Measurements from ENCODE around the gene SPATS2L.

SPATS2L gene

GRCh38 chr2:200411831-200412230 lies 105.3 kb downstream of the SPATS2L start:
- peak; percentile 44 for DNase-seq (ENCODE audit: low spot score)

DNA sequence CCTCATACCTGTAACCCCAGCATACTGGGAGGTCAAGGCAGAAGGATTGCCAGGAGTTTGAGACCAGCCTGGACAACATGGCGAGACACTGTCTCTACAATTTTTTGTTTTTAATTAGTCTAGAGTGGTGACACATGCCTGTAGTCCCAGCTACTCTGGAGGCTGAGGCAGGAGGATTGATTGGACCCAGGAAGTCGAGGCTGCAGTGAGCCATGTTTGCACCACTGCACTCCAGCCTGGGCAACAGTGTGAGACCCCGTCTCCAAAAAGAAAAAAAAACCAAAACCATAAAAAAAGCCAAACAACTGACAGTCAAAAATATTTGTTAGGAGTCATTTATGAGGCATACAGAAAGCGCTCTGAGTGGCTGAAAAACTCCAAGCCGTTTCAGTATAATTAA lies 107.9 kb downstream of the SPATS2L start:
- no peak for DNase-seq (ENCODE audit: low spot score)

- DNase-seq (ENCODE audit: low spot score), result no peak
Measured at GRCh38 chr2:200415455-200415854, 109.0 kb downstream of the SPATS2L start.

DNA sequence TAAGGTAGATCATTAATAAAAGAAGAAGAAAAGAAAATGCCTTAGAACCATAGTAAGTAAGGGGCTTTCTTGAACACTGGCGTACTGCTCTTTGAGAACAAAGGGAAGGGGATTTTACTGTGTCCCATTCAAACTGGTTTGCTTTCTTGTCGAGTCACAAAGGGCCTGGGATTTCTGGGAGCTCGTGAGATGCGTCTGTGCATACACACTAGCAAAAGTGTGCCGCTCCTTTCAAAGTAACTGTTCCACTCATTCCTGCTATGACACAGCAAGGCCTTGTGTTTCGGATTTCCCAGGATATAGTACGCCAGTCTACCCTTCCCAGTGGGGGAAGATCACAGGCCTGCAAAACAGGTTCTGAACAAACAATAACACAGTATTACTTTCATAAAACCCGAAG lies 110.4 kb downstream of the SPATS2L start:
- no peak for DNase-seq (ENCODE audit: low spot score)

- DNase-seq (ENCODE audit: low spot score), result no peak
Measured at GRCh38 chr2:200417366-200417765, 110.9 kb downstream of the SPATS2L start.

DNA sequence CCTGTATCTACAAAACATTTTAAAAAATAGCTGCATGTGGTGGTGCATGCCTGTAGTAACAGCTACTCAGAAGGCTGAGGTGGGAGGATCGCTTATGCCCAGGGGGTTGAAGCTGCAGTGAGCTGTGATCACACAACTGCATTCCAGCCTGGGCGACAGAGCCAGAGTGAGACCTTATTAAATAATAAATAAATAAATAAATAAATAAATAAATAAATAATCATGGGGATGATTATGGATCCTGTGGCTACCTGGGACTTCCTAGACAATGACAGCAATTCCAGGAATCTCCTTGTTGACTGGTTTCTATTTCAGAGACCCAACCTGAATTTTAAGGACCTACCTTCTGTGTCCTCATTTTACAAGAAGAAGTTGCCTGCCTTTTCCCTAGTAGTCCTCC lies 111.9 kb downstream of the SPATS2L start:
- no peak for DNase-seq (ENCODE audit: low spot score)

GRCh38 chr2:200419325-200419724 lies 112.8 kb downstream of the SPATS2L start:
- no peak for DNase-seq (ENCODE audit: low spot score)

DNA sequence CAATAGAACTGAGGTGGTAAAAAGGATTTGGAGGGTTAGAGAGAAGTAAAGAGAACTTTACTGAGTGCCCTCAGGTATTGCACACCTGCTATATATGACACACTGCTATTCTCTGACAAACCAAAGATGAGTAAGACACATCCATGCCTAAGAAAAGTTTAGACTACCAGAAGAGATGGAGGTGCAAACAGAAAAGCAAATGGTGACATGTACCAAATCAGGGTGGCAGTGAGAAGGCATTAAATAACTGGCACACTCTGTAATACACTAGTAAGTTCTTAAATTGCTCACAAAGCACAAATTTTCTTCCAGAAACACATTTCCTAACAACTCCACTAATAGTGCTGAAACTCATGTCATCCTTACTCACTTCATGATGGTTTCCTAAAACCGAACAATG lies 114.8 kb downstream of the SPATS2L start:
- no peak for DNase-seq (ENCODE audit: low spot score)

- no peak for DNase-seq (ENCODE audit: low spot score)
Measured at GRCh38 chr2:200422071-200422470, 115.6 kb downstream of the SPATS2L start.

- DNase-seq (ENCODE audit: low spot score), result no peak
Measured at GRCh38 chr2:200422532-200423261, 116.2 kb downstream of the SPATS2L start.

DNA sequence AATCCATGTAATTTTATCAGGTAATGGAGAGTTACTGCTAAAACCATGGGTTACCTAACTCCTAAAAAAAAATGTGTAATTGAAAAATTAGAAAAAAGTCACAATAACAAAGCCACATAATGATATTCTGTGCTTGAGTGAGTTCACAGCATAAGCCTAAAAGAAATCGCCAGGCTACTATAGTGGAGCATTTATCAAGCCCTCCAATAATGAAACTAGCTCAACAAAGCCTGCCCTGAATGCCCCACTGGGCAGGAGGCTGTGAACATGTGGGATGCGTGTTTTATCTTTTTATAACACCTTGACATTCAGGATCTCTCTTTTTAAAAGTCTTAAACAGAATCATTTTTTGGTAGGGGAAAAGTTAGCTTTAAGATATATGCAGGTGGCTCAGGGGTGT lies 117.0 kb downstream of the SPATS2L start:
- DNase-seq (ENCODE audit: low spot score), result no peak

- DNase-seq (ENCODE audit: low spot score), result no peak
Measured at GRCh38 chr2:200425026-200425821, 118.7 kb downstream of the SPATS2L start.

- DNase-seq (ENCODE audit: low spot score), result no peak
Measured at GRCh38 chr2:200426754-200427153, 120.3 kb downstream of the SPATS2L start.

DNA sequence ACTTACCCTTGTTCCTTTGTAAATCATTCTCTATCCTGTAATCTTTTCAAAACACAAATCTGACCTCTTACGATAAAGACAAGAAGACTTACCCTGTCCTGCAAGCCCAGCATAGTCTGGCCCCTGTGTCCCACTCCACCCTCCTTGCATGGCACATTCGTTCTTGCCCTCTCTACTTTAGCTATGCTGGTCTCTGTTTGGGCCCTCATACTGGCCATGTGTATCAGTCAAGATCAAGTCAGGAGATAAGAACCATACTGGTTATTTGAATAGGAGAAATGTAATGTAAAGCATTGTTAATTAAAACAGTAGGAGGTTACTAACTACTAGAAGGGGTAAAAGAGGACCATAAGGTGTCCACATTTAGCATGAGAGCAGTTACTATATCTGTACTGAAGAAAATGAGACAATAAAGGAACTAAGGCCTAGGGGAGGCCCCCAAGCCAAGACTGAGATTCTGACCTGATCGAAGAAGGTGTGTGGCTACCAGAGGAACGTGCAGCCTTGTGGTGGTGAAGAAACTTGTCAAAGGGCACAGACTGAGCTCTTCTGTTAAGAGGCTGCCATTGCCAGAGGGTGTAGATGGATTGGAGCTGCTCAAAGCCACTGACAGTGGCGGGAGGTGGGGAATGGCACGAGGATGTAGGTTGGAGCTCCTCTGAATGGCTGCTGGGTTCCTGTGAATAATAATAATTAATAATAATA lies 122.6 kb downstream of the SPATS2L start:
- no peak for DNase-seq (ENCODE audit: low spot score)

GRCh38 chr2:200430017-200430416 lies 123.5 kb downstream of the SPATS2L start:
- no peak for DNase-seq (ENCODE audit: low spot score)

GRCh38 chr2:200431996-200432705 lies 125.7 kb downstream of the SPATS2L start:
- DNase-seq (ENCODE audit: low spot score), result no peak

DNA sequence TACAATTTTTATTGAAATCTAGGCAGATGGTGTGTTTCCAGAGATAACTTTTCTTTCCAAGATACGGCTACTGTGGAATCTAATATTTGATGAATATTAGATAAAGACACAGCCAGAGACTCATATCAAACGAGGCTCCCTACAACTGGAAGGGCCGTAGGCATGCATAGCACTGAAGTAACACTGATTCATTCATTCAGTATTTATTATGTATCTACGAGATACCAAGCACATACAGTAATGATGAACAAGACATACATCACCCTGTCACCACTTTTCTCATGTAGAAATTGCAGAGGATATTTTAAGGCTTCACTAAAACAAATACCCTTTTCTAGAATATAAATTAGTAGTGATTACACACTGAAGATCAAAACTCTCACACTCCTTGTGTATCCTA lies 128.9 kb downstream of the SPATS2L start:
- no peak for DNase-seq (ENCODE audit: low spot score)

- DNase-seq (ENCODE audit: low spot score), result no peak
Measured at GRCh38 chr2:200438251-200438650, 131.8 kb downstream of the SPATS2L start.

- DNase-seq (ENCODE audit: low spot score), result no peak
Measured at GRCh38 chr2:200438846-200439245, 132.4 kb downstream of the SPATS2L start.

- no peak for DNase-seq (ENCODE audit: low spot score)
Measured at GRCh38 chr2:200439981-200440380, 133.5 kb downstream of the SPATS2L start.

- DNase-seq (ENCODE audit: low spot score), result peak; percentile 67
Measured at GRCh38 chr2:200442471-200442870, 136.0 kb downstream of the SPATS2L start.

DNA sequence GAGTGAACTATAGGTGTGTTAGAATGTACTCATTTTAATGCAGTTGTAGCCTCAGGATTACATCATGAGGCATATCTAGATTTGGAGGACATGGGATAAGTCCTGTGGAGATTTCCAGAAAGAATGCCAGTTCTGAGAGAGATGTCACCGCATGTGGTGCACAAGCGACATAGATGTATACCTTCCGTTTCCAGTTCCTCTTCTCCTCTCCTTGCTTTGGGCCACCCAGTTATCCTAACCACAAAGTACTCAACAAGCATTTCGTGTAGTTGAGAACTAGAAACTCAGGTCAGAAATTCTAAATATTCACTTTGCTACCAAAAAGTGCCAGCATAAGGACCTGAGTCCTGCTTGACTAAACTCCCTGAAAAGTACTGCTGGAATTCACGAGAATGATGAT lies 136.9 kb downstream of the SPATS2L start:
- no peak for DNase-seq (ENCODE audit: low spot score)
